Measurements from ENCODE around the gene GPC3.

- TF ChIP-seq YY1 (IDR thresholded peaks at IDR 0.05; ENCODE audit: low read depth) (no peak), EGR1 (IDR thresholded peaks at IDR 0.05) (no peak)
Observed at GRCh38 chrX:133685822-133686221, 299.6 kb downstream of the GPC3 start.

All from Ishikawa (cell line).